Stimulated activated CD4-positive, alpha-beta T cell treated with anti-CD3 and anti-CD28 coated beads, Interleukin-15, amount 100 ng/mL, for 48 hours (primary cell): ENCODE data around the gene SIAH1.
"Not testable (repeated sequence)": the region's sequence is repeated elsewhere in the genome, so short reads cannot be mapped to it uniquely, and the experiment has no call there.

ENCODE experiments used
- DNase-seq, 2 donors: peaks; one replicate each; pipeline ENCODE4 v3.0.0-alpha.2; 2020; ENCODE audit warnings: low read depth in 2 of 2

The SIAH1 gene

DNA sequence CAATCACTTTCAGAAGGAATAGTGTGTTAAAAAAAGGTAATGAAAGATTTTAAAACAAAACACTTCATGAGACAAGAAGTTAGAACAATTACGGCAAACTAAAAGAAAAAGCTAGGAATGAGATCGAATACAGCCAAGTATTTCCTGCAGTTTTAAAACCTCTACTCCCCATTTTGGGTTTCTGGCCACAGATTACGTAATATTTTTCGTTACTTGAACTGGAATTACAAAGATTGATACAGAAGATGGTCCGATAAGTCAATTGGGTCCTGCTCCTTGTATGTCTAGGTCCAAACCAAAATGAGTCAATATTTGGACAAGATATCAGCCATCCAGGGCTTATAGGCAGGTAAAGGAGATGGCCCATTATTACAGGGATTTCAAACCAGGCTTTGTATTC lies 52.2 kb downstream of the SIAH1 start:
- no peak for DNase-seq

DNA sequence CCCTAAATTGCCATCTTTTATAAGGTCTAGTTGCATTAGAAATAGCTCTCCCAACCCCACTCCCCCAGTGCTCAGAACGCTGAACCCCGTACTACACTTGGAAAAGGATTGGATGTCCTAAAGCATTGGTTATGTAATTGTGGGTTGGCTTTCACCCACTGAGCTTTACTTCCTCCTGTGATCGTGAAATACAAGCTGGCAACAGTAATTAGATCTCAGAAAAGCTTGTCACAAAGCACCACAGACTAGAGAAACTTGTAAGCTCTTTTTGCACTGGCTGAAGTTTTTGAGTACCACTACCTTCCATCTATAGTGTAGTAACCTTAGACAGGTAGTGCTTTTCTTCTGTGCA lies 54.4 kb downstream of the SIAH1 start:
- DNase-seq, result no peak

DNA sequence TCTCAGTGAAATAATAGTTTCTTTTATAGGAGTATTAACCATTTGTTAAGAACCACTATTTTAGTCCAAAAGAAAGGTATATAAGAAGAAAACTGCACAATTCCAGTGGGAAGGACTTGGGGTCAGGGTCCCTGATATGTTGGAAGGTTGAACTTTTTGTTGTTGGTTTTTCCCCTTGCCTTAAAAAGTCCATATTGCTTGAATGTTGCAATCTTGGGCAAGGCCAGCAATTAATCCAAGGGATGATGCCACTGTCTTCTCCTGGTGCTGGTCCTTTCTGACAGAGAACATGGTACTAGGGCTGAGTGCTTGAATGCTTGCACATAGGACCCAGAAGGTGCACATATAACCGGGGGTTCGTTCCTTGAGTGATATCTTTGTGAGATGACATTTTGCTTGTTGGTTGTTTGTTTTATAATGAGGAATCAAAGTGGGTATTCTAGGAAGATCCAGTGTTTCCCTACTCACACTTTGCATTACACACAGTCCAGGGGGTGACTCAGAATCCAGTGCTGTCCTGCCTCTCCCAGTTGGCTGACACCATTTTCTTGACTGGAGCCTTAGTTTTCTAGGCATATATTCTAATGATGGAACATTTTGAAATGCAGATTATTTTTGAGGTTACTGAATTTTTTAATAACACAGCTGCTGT lies 54.9 kb downstream of the SIAH1 start:
- DNase-seq, result no peak

DNA sequence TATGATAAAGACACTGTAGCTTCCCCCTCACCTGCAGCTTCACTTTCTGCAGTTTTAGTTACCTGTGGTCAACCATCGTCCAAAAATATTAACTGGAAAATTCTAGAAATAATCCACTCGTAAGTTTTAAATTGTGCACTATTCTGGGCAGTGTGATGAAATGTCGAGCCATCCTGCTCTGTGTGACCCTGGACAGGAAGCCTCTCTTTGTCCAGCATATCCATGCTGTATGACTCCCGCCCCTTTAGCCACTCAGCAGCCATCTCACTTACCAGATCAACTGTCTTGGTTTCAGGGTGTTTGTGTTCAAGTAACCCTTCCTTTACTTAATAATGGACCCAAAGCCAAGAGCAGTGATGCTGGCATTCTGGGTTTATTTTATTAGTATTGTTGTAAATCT lies 56.1 kb downstream of the SIAH1 start:
- DNase-seq, result no peak

DNA sequence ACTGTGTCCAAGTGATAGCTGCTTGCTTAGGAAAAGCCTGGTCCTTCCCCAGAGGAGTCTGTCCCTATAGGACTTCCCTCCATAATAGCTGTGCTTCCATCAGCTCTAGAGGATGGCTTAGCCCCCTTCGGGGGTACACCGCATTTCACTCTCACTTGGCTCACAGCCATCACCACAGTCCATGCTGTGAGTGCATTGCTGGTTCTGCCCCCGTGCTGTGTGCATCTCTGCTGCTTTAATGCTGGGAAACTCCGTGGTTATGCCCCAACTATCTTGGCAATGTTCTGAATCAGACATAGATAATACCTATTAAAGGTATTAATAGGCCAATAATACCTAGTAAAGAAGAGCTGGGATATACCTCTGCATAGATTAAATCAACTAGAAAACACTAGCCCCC lies 58.3 kb downstream of the SIAH1 start:
- DNase-seq, result no peak

DNA sequence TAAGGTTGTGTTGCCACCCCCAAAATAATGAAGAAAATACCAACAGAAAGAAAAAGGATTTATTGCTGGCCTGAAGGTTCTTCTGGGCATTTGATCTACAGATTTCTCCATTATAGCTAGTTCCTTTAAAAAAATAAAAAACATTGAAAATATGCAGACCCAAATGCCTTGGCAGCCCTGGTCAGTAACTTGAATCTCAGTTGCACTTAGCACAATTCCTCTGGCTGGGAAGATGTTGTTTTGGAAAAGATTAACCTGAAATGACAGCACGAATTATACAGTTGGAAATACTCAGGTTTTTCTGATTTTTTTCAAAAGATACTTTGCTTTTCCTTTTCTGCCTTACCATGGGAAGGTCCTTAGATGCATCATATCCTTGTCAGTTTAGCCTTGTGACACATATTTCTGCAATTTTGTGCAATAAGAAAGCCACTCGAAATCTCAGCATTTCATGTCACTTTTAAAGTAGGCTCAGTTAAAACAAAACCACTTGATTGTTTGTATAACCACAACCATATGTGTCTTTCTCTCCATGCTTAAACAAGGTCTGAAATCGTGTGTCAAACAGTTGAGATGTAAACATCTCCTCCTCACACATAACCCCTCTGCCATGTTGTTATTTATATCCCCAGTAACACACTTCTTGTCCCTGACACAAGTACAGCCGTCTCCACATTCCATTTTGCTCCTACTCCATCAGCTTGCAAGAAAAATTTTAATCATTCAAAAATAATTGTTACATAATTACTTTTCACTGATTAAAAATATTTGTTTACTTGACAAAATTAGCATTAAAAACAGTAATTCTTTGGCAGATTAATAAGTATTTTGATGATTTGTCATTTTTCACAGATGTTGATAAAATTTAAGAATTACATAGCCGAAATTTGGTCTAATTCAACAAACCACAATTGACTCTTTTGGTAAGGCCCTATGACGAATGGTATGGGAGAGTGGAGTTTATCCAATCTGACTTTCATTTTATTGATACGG lies 61.1 kb downstream of the SIAH1 start:
- DNase-seq, result no peak

DNA sequence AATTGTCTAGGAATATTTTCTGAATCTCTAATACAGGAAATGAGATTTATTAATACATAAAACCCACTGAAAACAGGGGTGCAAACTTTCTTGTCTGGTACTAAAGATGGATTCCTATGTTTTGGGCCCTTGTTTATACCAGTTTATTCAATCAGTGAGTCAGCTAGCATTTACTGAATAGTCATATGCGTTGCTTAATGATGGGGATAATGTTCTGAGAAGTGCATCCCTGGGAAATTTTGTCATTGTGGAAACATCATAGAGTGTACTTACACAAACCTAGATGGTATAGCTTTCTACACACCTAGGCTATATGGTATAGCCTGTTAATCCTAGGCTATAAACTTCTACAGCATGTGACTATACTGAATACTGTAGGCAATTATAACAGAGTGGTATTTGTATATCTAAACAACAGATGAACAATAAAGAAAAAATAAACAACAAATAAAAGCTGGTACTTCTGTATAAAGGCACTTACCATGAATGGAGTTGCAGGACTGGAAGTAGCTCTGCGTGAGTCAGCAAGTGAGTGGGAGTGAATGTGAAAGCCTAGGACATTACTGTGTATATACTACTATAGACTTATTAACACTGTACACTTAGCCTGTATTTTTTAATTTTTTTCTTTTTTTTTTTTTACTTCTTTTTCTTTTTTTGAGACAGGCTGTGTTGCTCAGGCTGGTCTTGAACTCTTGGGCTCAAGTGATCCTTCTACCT lies 63.7 kb downstream of the SIAH1 start:
- peak in 1 of 2 donors; percentile 18 for DNase-seq

DNA sequence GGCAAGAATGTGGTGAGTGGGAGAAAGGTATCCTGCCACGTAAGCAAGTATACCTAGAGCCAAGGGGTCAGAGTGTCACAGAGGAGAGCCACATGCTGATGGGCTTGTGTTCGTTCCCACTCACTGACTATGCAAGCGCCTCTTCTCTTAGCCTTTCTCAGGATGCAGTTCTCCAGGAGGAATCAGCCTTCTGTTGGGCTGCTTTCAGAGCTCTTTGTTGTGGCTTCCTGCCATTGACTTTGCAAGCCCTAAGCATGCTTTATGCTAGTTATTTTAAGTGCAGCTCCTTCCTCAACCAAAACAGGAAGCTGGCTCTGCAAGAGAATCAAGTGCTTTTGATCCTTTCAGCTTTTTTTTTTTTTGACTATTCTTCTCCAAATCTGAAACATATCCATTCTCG lies 66.6 kb downstream of the SIAH1 start:
- no peak for DNase-seq

DNA sequence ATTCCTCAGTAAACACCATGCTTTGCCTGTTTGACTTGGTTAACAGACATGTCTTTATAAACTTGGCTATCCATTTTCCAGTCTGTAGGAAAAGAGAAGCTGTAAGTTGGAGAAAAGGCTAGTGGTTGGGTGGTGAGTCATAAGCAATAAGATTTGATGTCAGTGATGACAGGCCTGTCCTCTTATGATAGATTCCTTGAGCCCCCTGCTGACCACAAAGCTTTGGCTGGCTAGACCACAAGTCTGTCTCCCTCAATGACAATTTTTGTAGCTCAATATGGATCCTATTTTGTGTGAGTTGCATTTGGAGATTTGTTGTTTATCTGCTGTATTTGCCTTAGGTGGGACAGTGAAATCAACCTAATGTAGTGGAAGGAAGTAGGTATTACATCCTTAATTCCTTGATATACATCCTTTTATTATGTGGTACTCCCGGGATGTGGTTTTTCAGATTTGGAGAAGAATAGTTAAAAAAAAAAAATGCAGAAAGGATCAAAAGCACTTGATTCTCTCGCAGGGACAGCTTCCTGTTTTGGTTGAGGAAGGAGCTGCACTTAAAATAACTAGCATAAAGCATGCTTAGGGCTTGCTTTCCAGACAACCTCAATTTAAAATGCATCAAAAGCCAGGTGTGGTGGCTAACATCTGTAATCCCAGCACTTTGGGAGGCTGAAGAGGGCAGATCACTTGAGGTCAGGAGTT lies 67.4 kb downstream of the SIAH1 start:
- no peak for DNase-seq

DNA sequence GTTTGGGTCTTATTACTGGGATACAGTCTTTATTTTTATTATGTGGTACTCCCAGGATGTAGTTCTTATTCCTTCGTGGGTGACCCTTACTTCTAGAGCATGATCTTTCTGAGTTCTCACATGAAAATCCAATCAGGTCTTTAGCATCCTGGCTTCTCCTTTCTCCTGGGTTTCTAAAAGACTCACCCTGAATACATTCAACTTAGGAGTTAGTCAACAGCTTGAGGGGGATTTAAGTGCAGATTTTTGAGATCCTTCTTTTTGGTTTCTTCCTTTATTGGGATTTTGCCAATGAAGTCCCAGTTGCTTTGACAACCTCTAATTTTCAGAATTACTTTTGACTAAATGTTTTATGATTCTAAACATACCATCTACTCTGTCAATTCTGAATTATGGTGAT lies 68.2 kb downstream of the SIAH1 start:
- DNase-seq, result no peak

DNA sequence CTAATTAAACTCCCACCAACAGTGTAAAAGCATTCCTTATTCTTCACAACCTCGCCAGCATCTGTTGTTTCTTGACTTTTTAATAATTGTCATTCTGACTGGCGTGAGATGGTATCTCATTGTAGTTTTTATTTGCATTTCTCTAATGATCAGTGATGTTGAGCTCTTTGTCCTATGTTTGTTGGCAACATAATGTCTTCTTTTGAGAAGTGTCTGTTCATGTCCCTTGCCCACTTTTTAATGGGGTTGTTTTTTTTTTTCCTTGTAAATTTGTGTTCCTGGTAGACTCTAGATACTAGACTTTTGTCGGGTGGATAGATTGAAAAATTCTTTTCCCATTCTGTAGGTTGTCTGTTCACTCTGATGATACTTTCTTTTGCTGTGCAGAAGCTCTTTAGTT lies 71.3 kb downstream of the SIAH1 start:
- DNase-seq, result not testable (repeated sequence)

DNA sequence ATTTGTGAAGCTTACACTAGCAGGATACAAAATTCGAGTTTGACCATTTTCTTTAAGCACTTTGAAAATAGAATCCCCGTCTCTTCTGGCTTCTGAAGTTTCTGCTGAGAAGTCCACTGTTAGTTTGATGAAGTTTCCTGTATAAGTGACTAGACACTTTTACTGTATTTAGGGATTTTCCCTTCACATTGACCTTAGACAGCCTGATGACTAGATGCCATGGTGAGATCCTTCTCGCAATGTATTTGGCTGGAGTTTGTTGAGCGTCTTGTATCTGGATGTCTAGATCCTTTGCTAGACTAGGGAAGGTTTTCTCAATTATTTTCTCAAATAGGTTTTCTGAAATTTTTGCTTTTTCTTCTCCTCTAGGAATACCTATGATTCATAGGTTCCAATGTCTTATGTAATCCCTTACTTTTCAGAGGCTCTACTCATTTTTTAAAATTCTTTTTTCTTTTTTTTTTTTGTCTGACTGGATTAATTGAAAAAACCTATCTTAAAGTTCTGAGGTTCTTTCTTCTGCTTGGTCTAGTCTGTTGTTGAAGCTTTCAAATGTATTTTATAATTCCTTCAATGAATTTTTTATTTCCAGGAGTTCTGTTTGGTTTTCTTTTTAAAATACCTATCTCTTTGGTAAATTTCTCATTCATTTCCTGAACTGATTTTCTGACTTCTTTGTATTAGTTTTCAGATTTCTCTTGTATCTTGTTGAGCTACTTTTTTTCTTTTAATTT lies 74.1 kb downstream of the SIAH1 start:
- DNase-seq, result no peak
